ENCODE data around the gene MAD1L1.

The MAD1L1 gene

GRCh38 chr7:2029211-2029905 is 203.4 kb downstream of the MAD1L1 start:
- Histone ChIP-seq H3K4ac (ENCODE audit: low read depth in 1 of 2, low read length in 2 of 2) (no peak overlapping the region), H3K27ac (ENCODE audit: low read length, poor library complexity, severe bottlenecking) (no peak overlapping the region), H3K9ac (ENCODE audit: low read length) (no peak overlapping the region), H3K9me3 (ENCODE audit: control insufficient read depth, low read length) (peaks cover 51% of the 10 kb centered on the region), H2BK120ac (ENCODE audit: low read depth, low read length) (no peak overlapping the region), H2AK5ac (ENCODE audit: low read length, severe bottlenecking) (no peak overlapping the region), H2BK15ac (ENCODE audit: low read depth, poor library complexity, severe bottlenecking) (no peak overlapping the region), H3K36me3 (ENCODE audit: control insufficient read depth in 1 of 2, insufficient read depth in 2 of 2, low read depth in 1 of 2, low read length in 2 of 2) (peaks cover 5 to 7% of the 10 kb centered on the region in 2 experiments), H3K27me3 (ENCODE audit: control insufficient read depth in 1 of 2, insufficient read depth in 1 of 2, low read length in 2 of 2) (no peaks in the 10 kb centered on the region), H4K91ac (ENCODE audit: low read length) (no peak overlapping the region), H3K4me1 (ENCODE audit: control insufficient read depth, insufficient read depth, low read depth, low read length) (peaks cover 8% of the 10 kb centered on the region), H2BK5ac (ENCODE audit: low read depth, low read length, poor library complexity, severe bottlenecking) (no peak overlapping the region), H4K8ac (ENCODE audit: low read length) (no peak overlapping the region), H3K4me3 (ENCODE audit: insufficient read depth in 1 of 2, low read depth in 1 of 2, low read length in 2 of 2) (peak overlapping the region in 1 of 2 experiments; percentile 43), H2BK12ac (ENCODE audit: low read length in 2 of 2) (no peak overlapping the region), H3K14ac (ENCODE audit: low read length in 2 of 2) (no peak overlapping the region), H3K79me1 (replicated peaks; ENCODE audit: low read length, poor library complexity, severe bottlenecking) (peaks cover 34% of the 10 kb centered on the region), H3K4me2 (ENCODE audit: low read length, poor library complexity, severe bottlenecking) (no peak overlapping the region), H3K23ac (ENCODE audit: low read length in 2 of 2) (no peak overlapping the region), H2AFZ (ENCODE audit: low read depth, low read length) (no peak overlapping the region), H3K18ac (ENCODE audit: low read depth in 1 of 2, low read length in 2 of 2) (no peak overlapping the region)
- 99% methylated on average over 16 of the region's 16 CpGs for WGBS
- no peak for DNase-seq

GRCh38 chr7:2028733-2029132 is 204.0 kb downstream of the MAD1L1 start:
- Histone ChIP-seq H3K36me3 (ENCODE audit: control insufficient read depth in 1 of 2, insufficient read depth in 2 of 2, low read depth in 1 of 2, low read length in 2 of 2) (peaks cover 7 to 8% of the 10 kb centered on the region in 2 experiments), H3K79me1 (replicated peaks; ENCODE audit: low read length, poor library complexity, severe bottlenecking) (peaks cover 37% of the 10 kb centered on the region), H3K18ac (ENCODE audit: low read depth in 1 of 2, low read length in 2 of 2) (no peak overlapping the region), H3K23ac (ENCODE audit: low read length in 2 of 2) (no peak overlapping the region), H3K9me3 (ENCODE audit: control insufficient read depth, low read length) (peaks cover 55% of the 10 kb centered on the region), H2AK5ac (ENCODE audit: low read length, severe bottlenecking) (no peak overlapping the region), H3K9ac (ENCODE audit: low read length) (no peak overlapping the region), H3K4me2 (ENCODE audit: low read length, poor library complexity, severe bottlenecking) (no peak overlapping the region), H3K4ac (ENCODE audit: low read depth in 1 of 2, low read length in 2 of 2) (no peak overlapping the region), H2BK15ac (ENCODE audit: low read depth, poor library complexity, severe bottlenecking) (no peak overlapping the region), H2BK120ac (ENCODE audit: low read depth, low read length) (no peak overlapping the region), H2BK5ac (ENCODE audit: low read depth, low read length, poor library complexity, severe bottlenecking) (no peak overlapping the region), H2AFZ (ENCODE audit: low read depth, low read length) (no peak overlapping the region), H4K91ac (ENCODE audit: low read length) (peak overlapping the region; percentile 15), H3K14ac (ENCODE audit: low read length in 2 of 2) (no peak overlapping the region), H3K27me3 (ENCODE audit: control insufficient read depth in 1 of 2, insufficient read depth in 1 of 2, low read length in 2 of 2) (no peaks in the 10 kb centered on the region), H4K8ac (ENCODE audit: low read length) (no peak overlapping the region), H2BK12ac (ENCODE audit: low read length in 2 of 2) (no peak overlapping the region), H3K4me1 (ENCODE audit: control insufficient read depth, insufficient read depth, low read depth, low read length) (peaks cover 8% of the 10 kb centered on the region), H3K4me3 (ENCODE audit: insufficient read depth in 1 of 2, low read depth in 1 of 2, low read length in 2 of 2) (peak overlapping the region in 1 of 2 experiments; percentile 43), H3K27ac (ENCODE audit: low read length, poor library complexity, severe bottlenecking) (no peak overlapping the region)
- 94% methylated on average over 6 of the region's 7 CpGs for WGBS
- no peak for DNase-seq

- Histone ChIP-seq H3K4me2 (ENCODE audit: low read length, poor library complexity, severe bottlenecking) (no peak overlapping the region), H3K9me3 (ENCODE audit: control insufficient read depth, low read length) (peaks cover 55% of the 10 kb centered on the region), H2BK12ac (ENCODE audit: low read length in 2 of 2) (no peak overlapping the region), H2BK120ac (ENCODE audit: low read depth, low read length) (no peak overlapping the region), H3K23ac (ENCODE audit: low read length in 2 of 2) (no peak overlapping the region), H2AFZ (ENCODE audit: low read depth, low read length) (no peak overlapping the region), H3K27me3 (ENCODE audit: control insufficient read depth in 1 of 2, insufficient read depth in 1 of 2, low read length in 2 of 2) (no peaks in the 10 kb centered on the region), H3K18ac (ENCODE audit: low read depth in 1 of 2, low read length in 2 of 2) (no peak overlapping the region), H3K9ac (ENCODE audit: low read length) (no peak overlapping the region), H2BK5ac (ENCODE audit: low read depth, low read length, poor library complexity, severe bottlenecking) (no peak overlapping the region), H3K14ac (ENCODE audit: low read length in 2 of 2) (no peak overlapping the region), H3K4me1 (ENCODE audit: control insufficient read depth, insufficient read depth, low read depth, low read length) (peaks cover 2% of the 10 kb centered on the region), H3K36me3 (ENCODE audit: control insufficient read depth in 1 of 2, insufficient read depth in 2 of 2, low read depth in 1 of 2, low read length in 2 of 2) (peaks cover 0 to 8% of the 10 kb centered on the region in 2 experiments), H3K4ac (ENCODE audit: low read depth in 1 of 2, low read length in 2 of 2) (no peak overlapping the region), H4K8ac (ENCODE audit: low read length) (no peak overlapping the region), H3K79me1 (replicated peaks; ENCODE audit: low read length, poor library complexity, severe bottlenecking) (peaks cover 31% of the 10 kb centered on the region), H2AK5ac (ENCODE audit: low read length, severe bottlenecking) (no peak overlapping the region), H3K4me3 (ENCODE audit: insufficient read depth in 1 of 2, low read depth in 1 of 2, low read length in 2 of 2) (no peak overlapping the region), H4K91ac (ENCODE audit: low read length) (no peak overlapping the region), H3K27ac (ENCODE audit: low read length, poor library complexity, severe bottlenecking) (no peak overlapping the region), H2BK15ac (ENCODE audit: low read depth, poor library complexity, severe bottlenecking) (no peak overlapping the region)
- WGBS: 100% methylated on average over 1 of the region's 4 CpGs
- no peak for DNase-seq
Observed at GRCh38 chr7:2025188-2025587, 207.6 kb downstream of the MAD1L1 start.

DNA sequence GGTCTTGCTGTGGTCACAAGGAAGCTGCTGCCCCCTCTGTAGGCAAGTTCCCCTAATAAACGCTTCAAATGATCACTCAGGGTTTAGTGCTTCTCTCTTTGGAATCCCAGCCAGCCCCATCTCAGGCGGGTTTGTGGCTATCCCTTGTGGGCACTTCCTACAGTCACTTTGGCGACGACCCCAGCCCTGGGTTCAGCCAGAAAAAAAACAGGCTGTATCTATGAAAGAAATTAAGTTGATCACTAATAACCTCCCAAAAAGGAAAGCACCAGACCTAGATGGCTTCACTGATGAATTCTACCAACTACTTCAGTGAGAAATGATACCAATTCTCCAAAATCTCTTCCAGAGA is 208.2 kb downstream of the MAD1L1 start:
- Histone ChIP-seq H3K14ac (ENCODE audit: low read length in 2 of 2) (no peak overlapping the region), H3K4me3 (ENCODE audit: insufficient read depth in 1 of 2, low read depth in 1 of 2, low read length in 2 of 2) (no peak overlapping the region), H2AFZ (ENCODE audit: low read depth, low read length) (no peak overlapping the region), H4K91ac (ENCODE audit: low read length) (no peak overlapping the region), H3K27ac (ENCODE audit: low read length, poor library complexity, severe bottlenecking) (no peak overlapping the region), H3K4me1 (ENCODE audit: control insufficient read depth, insufficient read depth, low read depth, low read length) (peaks cover 8% of the 10 kb centered on the region), H2BK120ac (ENCODE audit: low read depth, low read length) (no peak overlapping the region), H3K23ac (ENCODE audit: low read length in 2 of 2) (no peak overlapping the region), H2BK15ac (ENCODE audit: low read depth, poor library complexity, severe bottlenecking) (no peak overlapping the region), H2BK12ac (ENCODE audit: low read length in 2 of 2) (no peak overlapping the region), H3K9ac (ENCODE audit: low read length) (no peak overlapping the region), H3K18ac (ENCODE audit: low read depth in 1 of 2, low read length in 2 of 2) (no peak overlapping the region), H2BK5ac (ENCODE audit: low read depth, low read length, poor library complexity, severe bottlenecking) (no peak overlapping the region), H3K79me1 (replicated peaks; ENCODE audit: low read length, poor library complexity, severe bottlenecking) (peaks cover 30% of the 10 kb centered on the region), H3K4me2 (ENCODE audit: low read length, poor library complexity, severe bottlenecking) (no peak overlapping the region), H2AK5ac (ENCODE audit: low read length, severe bottlenecking) (no peak overlapping the region), H3K9me3 (ENCODE audit: control insufficient read depth, low read length) (peaks cover 51% of the 10 kb centered on the region), H3K4ac (ENCODE audit: low read depth in 1 of 2, low read length in 2 of 2) (no peak overlapping the region), H4K8ac (ENCODE audit: low read length) (no peak overlapping the region), H3K27me3 (ENCODE audit: control insufficient read depth in 1 of 2, insufficient read depth in 1 of 2, low read length in 2 of 2) (no peaks in the 10 kb centered on the region), H3K36me3 (ENCODE audit: control insufficient read depth in 1 of 2, insufficient read depth in 2 of 2, low read depth in 1 of 2, low read length in 2 of 2) (peaks cover 0 to 8% of the 10 kb centered on the region in 2 experiments)
- over 99% methylated on average over 4 of the region's 4 CpGs for WGBS
- no peak for DNase-seq

Measured in mesenchymal stem cell (in vitro differentiated cells and primary cell).